ENCODE measurements around the gene PRKCE.
"Not testable (repeated sequence)": the region's sequence is repeated elsewhere in the genome, so short reads cannot be mapped to it uniquely, and the experiment has no call there.

PRKCE gene

DNA sequence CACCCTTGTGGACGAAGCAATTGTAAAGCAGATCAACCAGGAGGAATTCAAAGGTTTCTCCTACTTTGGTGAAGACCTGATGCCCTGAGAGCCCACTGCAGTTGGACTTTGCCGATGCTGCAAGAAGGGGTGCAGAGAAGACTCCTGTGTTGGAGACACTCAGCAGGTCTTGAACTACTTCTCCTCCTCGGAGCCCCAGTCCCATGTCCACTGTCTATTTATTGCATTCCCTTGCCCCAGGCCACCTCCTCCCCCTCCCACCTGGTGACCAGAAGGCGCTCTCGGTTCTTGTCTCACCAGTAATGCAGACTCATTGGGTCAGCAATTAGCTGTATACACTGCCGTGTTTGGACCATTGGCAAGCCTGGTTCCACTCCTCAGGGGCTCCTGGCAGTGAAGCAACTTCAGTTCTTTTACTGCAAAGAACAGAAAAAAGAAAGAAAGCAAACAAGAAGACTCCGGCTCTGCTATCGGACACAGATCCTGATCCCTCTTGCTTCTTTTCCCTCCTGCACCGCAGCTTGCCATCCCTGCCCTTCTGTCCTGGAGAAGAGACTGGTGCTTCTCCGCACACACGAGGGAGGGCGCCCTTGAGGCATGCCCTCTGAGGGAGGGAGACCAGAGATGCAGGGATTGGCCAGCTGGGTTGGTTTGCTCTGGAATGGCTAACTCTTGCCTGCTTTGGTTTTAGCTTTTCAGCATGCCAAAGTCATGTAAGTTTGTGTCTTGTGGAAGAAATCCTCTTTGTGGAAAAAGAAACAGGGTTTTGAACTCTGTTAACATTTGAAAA, 533.5 kb downstream of the PRKCE start:
- peak in 1 of 2 experiments; percentile 3 for DNase-seq

DNA sequence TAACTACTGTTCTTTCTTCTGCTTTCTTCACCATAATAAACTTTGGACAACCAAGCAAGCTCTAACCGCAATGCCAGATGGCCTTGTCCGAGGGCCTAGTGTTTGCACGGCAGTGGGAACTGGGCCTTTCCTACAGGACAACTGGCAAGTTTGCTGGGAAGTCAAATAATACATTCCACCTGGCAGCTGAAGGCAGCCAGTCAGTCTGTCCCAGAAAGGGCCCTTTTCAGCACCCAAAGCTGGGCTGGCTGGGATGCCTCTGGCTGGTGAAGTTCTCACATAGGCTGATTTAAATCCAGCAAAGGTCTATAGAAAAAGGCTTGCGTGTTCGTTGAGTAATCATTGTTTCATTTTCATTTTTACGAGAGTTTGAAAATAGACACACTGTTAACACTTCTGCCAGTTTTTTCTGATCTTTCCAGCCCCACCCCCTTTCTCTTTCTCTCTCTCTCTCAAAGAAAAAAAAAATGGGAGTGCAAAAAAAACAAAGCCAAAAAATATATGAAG, 535.7 kb downstream of the PRKCE start:
- DNase-seq = no peak

DNA sequence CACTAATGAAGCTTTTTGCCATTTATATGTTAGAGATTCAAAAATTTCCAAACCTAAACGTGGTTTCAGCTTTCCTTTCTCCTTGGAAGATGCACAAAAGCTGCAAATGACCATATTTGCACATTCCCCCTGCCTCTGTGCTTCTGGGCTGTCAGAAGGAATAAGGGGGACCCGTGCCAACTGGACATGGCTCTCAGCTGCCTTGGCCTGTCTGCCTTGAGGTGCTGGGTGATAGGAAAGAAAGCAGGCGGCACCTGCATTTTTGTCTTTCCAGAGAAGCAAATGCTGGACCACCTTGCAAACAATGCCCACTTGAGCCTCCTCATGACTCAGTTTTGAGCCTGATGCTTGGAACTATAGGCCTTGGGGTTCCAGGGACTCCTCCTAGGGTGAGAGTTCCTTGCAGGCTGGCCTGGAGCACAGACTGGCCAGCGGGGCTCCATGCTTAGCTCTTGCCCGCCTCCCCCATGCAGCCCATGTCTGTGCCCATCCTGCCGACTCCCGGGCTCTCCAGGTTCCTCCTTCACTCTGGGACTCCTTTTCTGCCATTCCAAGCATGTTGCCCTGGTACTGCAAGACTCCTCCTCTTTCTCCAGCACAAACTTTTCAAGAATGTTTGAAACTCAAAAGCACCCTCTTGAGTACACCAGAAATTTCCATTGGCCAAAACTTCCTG, 536.7 kb downstream of the PRKCE start:
- DNase-seq = no peak

DNA sequence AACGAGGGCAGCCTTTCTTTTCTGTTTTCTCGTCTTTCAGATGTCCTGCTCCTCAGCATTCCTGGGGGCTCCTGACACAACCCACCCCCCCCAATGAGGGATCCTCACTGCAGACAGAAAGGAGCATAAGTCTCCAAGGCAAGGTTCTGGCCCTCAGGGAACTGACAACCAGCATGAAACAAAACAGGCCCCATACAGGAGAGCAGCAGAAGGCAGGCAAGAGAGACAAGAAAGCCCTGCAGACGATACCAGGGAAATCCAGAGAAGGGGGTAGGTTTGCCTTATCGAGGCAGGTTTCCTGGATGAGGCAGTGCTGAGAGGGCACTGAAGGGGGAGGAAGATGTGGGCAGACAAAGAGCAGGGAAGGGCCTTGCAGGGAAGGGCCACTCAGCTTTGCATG, 541.9 kb downstream of the PRKCE start:
- DNase-seq = no peak

DNA sequence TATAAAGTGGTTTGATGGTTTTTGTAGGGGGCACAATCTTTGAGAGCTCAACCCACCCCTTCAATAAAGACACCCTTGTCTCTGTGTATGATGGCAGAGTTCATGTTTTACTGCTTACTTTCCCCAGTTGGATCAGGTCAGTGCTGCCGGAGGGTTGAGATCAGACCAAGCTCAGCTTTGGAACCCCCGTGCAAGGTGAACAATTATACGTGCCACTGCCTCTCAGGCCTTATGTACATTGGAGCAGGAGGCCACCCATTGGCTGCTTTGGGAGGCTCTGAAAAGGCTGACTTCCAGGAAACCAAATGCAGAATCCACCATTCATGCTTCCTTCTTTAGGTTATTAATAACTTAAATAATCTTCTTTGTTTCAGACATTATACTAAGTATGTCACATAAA, 542.4 kb downstream of the PRKCE start:
- DNase-seq = no peak

DNA sequence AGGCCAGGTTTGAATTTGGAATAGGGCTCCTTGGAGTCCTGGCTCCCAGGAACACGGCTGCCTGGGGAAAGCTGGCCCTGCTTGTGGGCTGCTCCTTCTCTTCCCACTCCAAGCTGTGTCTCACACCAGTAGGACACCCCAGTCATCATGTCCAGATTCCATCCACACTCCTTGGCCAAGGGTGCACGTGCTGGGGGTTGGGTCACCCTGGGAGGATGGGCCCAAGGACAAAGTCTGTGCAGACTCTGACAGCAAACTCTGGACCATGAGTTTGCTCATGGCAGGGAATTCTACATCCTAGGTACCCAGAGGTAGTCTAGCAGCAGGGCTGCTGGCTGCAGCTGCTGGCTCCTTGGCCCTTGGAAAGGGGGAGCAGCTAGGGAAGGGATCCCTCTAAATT, 543.4 kb downstream of the PRKCE start:
- DNase-seq = no peak

DNA sequence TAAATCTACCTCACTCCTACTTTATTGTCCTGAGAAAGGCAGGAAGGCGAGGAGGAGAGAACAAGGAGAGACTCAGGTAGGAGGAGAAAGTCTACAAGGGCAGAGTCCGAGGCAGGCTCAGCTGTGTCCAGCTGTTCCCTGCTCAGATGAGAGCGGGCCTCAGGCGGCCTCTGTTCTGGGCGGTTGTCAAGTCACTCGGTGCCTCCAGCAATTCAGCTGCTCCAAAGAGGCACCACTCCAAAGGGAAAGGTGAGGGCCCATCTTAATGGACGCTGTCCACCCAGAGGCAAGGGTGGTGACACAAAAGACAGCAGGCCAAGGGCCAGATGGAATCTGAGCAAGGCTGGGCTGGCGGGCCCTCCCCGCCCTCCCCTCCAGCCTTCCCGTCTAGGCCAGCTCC, 544.3 kb downstream of the PRKCE start:
- no peak for DNase-seq

DNA sequence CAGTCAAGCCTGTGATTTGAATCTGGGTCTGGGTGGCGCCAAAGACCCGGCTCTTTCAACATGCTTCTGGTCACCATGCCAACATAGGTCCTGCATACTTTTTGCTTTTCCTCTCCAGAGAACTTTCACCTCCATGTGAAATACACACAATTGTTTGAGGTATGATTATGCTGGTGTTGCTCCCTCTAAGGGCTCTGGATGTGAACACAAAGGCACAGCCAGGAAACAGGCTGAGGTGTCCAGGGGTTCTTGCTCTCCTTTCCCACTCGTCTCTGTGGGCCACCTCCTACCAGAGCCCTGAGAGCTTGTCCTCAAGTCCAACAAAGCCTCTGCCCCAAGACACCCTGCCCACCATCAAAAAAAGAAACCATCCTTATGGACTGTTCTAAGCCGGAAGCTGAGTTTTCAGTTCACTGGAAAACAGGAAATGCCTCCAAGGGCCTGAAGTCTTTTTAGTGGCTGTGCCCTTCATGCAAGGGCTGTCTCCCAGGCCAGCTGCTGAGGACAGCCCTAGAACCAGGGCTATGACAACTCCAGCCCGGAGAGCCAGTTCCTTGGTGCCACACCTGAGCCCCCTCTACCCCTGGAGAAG, 545.5 kb downstream of the PRKCE start:
- no peak for DNase-seq

DNA sequence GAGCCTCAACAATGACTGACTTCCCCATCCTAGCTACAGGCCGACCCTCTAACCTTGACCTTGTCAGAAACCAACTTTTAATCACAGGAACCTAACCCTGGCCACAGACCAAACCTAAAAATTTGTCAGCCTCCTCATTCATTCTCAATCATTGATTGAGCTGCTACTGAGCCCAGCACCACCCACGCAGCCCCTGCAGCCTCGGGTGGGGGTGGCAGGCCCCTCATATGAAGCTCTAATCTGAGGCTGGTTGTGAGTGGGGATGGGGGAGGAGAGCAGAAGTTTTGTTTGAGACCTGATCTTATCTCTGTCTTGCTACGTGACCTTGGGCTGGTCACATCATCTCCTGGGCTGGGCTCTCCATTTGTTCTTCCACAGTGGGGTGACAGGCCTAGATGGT, 546.2 kb downstream of the PRKCE start:
- DNase-seq = no peak

DNA sequence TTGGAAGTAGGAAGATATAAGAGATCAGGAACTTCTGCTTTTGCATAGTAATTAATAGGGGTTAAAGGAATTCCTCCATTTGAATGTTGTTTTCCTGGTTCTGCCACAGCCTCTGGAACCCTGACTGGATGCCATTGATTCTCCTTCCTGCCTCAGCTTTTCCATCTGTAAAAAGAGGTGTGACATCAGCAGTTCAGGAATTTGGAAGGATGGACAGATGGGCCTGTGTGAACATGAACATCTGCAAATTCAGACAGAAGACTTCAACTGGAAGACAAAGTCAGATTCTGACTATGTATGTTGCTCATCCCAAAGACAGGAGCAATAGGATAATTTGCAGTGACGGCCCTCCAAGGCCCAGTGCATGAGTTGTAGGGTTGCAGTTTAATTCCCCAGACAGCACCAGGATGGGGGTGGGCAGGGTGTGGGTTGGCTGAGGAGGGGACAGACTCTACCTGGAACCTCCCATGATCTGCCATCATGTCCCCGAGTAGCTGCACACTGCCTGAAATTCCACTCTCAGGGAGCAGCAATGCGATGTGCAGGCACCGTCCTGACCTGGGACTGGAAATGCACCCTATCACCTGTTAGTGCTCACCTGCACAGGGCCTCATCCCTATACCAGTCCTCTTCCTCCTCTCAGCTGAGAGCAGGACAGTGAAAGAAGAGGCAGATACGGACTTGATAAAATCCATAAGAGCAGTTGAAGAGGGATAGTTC, 546.8 kb downstream of the PRKCE start:
- no peak for DNase-seq

DNA sequence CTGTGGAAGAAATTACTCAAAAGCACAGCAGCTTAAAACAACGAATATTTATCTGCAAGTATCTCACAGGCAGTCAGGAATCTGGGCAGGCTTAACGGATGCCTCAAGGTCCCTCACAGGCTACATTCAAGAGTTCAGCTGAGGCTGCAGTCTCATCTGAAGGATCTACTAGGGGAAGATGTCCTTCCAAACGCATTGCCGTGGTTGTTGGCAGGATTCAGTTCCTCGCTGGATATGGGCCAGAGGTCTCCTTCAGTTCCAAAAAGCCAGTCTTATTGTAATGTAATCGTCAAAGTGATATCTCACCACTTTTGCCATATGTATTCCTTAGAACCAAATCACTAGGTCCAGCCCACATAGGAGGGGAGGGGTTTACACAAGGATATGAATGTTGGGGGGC, 547.5 kb downstream of the PRKCE start:
- no peak for DNase-seq

DNA sequence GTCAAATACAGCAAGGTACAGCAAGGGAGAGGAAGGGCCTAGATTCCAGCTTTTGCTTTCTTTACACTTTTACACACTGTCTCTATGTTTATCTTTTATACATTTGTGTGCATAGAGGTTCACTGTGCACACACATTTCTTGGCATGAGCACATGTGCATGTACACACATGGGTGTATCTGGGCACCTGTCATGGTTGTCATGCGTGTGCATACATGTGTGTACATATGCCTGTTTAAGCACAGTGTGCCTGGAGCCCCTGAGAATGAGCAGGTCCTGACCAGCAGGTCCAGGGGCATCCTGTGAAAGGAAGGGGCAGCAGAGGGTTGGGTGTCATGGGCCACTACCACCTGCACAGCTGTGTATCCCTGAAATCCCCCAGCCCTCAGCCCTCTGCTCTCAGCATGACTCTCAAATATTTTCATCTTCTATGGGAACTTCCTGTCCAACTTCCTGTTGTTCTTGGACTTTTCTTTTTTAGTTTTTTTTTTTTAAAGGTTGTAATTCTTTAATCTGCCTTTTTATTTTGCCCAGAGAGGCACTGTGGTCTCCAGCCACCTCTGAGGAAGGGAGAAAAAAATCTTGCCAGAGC, 548.7 kb downstream of the PRKCE start:
- DNase-seq = no peak

DNA sequence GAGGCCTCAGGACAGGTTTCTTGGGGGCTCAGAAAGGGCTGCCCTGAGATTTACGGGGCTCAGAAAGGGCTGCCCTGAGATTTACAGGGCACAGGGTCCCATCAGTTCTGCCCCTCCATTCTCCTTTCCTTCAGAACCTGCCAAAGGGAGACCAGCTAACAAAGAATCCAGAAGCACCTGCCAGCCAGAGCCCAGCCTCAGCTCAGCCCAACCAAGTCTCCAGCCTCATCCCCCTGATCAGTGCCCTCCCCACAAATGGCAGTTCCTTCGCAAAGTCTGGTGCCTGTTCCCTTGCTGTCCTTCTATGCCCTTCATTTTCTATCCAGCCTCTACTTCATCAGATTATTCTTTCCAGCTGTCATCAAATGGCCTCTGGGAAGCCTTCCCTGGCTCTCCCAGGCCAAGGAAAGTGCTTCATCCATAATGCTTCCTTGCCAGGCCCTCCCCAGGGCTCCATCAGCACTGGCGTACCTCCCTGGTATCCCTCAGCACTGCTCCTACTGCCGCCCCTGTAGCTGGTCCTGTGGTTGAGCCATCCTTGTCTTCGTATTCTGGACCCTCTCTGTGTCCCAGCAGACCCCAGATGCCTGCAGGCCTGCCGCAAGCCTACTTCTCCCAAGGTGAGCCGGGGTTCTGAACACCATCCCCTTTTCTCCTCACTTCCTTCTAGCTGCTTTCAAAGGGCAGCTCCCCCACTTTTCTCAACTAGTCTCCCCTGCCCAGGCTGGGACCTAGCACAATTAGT, 549.6 kb downstream of the PRKCE start:
- DNase-seq = no peak

DNA sequence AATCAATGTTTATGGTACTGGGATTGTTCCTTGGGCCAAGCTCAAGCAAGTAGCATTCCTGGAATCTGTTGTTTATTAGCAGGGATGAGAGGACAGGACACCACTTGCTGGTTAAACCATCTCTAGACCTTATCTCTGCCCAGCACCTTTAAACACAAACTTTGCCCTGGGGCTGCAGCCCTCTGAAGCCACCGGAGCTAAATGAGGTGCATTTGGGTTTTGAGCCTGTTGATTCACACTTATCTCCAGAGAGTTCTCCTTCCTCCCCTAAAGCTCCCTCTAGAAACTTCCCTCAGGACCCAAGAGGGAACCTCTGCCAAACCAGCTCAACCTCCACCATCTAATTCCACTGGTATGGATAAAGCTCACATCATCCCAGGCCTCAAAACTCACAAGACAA, 551.0 kb downstream of the PRKCE start:
- DNase-seq = no peak

DNA sequence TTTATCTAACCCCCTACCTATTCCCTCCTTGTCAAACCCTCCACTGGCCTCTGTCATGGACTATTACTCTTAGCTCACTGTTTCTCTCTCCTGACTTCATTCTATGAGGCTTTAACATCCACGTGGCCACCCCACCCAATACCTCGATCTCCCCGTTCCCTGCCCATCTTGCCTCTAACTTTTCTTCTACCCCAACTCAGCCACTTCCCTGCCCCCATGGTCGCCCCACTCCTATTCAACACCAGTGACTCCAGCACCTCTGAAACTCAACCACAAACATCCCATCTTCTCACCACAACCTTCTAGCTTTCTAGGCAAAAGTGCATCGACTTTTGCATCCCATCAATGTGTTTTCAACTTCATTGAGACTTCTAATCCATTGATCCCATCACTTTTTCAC, 551.5 kb downstream of the PRKCE start:
- DNase-seq = no peak

DNA sequence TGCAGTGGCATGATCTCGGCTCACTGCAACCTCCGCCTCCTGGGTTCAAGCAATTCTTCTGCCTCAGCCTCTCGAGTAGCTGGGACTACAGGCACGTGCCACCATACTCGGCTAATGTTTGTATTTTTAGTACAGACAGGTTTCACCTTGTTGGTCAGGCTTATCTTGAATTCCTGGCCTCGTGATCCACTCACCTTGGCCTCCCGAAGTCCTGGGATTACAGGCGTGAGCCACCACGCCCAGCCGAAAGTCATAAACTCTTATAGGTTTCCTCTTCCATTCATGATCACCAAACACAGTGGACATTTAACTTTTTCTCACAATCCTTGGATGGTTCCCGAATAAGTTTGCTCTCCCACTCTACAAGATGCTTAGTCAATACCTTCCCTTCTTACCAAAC, 552.2 kb downstream of the PRKCE start:
- DNase-seq = not testable (repeated sequence)

DNA sequence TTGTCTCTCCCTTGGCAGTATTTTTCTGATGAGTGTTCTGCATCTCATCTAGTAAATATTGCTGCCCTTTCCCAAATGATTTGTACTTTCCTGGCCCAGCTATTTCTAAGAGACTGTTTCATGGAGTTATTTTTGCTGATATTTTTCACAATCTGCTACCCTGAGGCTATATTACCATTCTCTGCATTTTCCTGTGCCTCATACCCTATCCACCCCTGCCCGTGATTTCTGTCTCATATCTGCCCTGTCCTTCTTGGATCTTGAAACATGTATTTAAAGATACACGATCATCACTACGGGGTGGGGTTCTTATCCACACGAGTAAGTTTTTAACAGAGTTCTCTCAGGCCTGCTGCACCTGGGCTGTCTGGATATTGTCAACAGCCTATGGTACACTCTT, 556.1 kb downstream of the PRKCE start:
- DNase-seq = no peak

DNA sequence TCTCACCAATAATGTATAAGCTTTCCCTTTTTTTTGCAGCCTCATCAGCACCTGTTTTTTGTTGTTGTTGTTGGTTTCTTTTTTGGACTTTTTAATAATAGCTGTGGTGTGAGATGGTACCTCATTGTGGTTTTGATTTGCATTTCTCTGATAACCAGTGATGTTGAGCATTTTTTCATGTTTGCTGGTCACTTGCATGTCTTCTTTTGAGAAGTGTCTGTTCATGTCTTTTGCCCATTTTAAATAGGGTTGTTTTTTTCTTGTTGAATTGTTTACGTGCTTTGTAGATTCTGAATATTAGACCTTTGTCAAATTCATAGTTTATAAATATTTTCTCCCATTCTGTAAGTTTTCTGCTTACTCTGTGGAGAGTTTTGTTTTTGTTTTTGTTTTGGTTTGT, 557.3 kb downstream of the PRKCE start:
- DNase-seq = no peak

DNA sequence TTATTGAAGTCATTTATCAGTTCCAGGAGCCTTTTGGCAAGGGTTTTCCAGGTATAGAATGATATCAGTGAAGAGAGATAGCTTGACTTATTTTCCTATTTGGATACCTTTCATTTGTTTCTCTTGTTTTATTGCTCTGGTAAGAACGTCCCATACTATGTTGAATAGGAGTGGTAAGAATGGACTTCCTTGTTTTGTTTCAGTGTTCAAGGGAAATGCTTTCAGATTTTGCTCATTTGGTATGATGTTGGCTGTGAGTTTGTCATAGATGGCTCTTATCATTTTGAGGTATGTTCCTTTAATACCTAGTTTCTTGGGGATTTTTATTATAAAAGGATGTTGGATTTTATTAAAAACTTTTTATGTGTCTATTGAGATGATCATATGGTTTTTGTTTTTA, 558.6 kb downstream of the PRKCE start:
- no peak for DNase-seq

DNA sequence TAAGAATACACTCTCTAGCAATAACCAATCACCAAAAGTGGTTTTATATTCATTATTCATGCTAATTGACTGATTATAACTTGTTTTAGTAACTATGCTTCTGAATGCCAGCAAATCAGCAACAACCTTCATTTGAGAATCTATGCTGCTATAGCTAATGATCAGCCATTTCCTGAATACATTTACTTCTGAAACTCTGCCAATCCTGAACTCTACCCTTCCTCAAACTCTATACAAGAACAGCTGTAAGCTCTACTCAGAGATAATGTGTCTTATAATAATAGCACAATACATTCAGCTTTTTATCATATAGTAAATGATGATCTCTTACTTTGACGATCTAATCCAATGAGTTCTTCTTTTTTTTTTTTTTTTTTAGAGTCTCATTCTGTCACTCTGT, 560.0 kb downstream of the PRKCE start:
- no peak for DNase-seq

DNA sequence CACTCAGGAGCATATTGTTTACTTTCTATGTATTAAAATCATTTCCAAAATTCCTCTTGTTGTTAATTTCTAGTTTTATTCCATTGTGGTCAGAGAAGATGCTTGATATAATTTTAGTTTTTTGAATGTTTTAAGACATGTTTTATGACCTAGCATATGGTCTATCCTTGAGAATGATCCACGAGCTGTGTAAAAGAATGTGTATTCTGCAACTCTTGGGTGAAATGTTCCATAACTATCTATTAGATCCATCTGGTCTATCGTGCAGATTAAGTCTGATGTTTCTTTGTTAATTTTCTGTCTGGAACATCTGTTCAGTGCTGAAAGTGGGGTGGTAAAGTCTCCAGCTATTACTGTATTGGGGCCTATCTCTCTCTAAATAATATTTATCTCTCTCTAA, 562.4 kb downstream of the PRKCE start:
- no peak for DNase-seq

DNA sequence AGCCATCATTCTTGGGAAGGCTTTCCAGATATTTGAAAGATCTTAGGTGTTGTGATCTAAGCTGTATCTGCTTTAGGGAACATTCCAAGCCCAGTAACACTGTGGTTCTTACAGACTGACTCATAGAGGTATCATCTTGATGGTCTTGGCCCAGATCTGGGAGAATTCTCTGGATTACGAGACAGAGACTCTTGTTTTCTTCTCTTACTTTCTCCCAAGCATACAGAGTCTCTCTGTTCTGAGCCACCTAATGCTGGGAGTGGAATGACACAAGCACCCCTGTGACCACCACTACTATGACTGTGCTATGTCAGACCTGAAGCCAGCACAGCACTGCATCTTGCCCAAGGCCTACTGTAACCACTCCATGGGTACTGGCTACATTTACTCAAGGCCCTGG, 564.7 kb downstream of the PRKCE start:
- no peak for DNase-seq
